ENCODE data around the gene CHST14.
"Not testable (repeated sequence)": the region's sequence is repeated elsewhere in the genome, so short reads cannot be mapped to it uniquely, and the experiment has no call there.

The CHST14 gene

DNA sequence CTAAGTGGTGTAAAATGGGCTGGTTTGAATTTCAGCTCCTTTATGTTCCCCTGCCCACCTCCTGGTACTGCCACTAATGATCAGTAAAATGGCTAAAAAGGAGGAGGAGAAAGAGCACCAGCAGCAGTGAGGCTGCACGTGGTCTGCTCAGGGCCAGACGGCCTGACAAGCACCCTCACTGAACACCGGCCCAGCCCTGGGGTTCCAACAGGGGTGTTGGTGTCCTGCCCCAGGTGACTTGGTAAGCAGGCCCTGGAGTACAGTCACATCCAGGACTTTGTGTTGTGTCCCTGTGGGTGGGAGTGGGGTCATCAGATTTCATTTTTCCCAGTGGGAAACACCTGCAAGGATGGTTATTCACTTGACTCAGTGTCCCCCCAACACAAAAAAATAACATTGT is 24.6 kb upstream of the CHST14 start:
- peaks cover 0 to 13% (median 3%) of the 10 kb centered on the region in 11 experiments; a peak in 5 of 22 replicates for H3K27me3 ChIP-seq
- peaks cover 0 to 21% (median 0%) of the 10 kb centered on the region in 11 experiments; a peak in 7 of 22 replicates for H3K36me3 ChIP-seq
- H3K4me1 ChIP-seq = peaks cover 36 to 54% (median 45%) of the 10 kb centered on the region in 10 experiments
- TF ChIP-seq Cebpa-rat (IDR thresholded peaks at IDR 0.05) = no peak
- H3K4me2 ChIP-seq = peak overlapping the region in 2 of 11 experiments; percentile 15 to 38; a peak in 1 of 22 replicates
- peaks cover 94 to 100% (median 100%) of the 10 kb centered on the region in 11 experiments for H4K20me1 ChIP-seq
- H3K4me3 ChIP-seq = no peak overlapping the region
- H3K9ac ChIP-seq = no peak overlapping the region
- no peak overlapping the region for H3K27ac ChIP-seq
- H3K9me3 ChIP-seq (replicated peaks in 1 of 11) = no peaks in the 10 kb centered on the region

- H3K9me3 ChIP-seq (replicated peaks in 1 of 11) = no peaks in the 10 kb centered on the region
- H3K27me3 ChIP-seq = peaks cover 0 to under 1% (median 0%) of the 10 kb centered on the region in 11 experiments; a peak in 1 of 22 replicates
- no peak overlapping the region for H3K4me3 ChIP-seq
- H4K20me1 ChIP-seq = peaks cover 98 to 100% (median 100%) of the 10 kb centered on the region in 11 experiments
- no peak for TF ChIP-seq Cebpa-rat (IDR thresholded peaks at IDR 0.05)
- H3K4me2 ChIP-seq = no peak overlapping the region
- H3K9ac ChIP-seq = no peak overlapping the region
- peaks cover 0 to 21% (median 0%) of the 10 kb centered on the region in 11 experiments; a peak in 7 of 22 replicates for H3K36me3 ChIP-seq
- H3K27ac ChIP-seq = no peak overlapping the region
- peaks cover 48 to 66% (median 55%) of the 10 kb centered on the region in 10 experiments for H3K4me1 ChIP-seq
These were observed 22.4 kb upstream of the CHST14 start for GRCh38 chr15:40448354-40448753.

GRCh38 chr15:40449275-40449674 is 21.5 kb upstream of the CHST14 start:
- H3K4me3 ChIP-seq = no peak overlapping the region
- no peak overlapping the region; a peak in 1 of 22 replicates for H3K4me2 ChIP-seq
- no peaks in the 10 kb centered on the region for H3K9me3 ChIP-seq (replicated peaks in 1 of 11)
- H3K9ac ChIP-seq = no peak overlapping the region
- peaks cover 0 to 21% (median 0%) of the 10 kb centered on the region in 11 experiments; a peak in 5 of 22 replicates for H3K36me3 ChIP-seq
- H3K27me3 ChIP-seq = no peaks in the 10 kb centered on the region
- peaks cover 94 to 100% (median 100%) of the 10 kb centered on the region in 11 experiments for H4K20me1 ChIP-seq
- no peak overlapping the region for H3K27ac ChIP-seq
- no peak for TF ChIP-seq Cebpa-rat (IDR thresholded peaks at IDR 0.05)
- peaks cover 48 to 66% (median 55%) of the 10 kb centered on the region in 10 experiments for H3K4me1 ChIP-seq

GRCh38 chr15:40450047-40450446 is 20.7 kb upstream of the CHST14 start:
- peaks cover 94 to 100% (median 100%) of the 10 kb centered on the region in 11 experiments for H4K20me1 ChIP-seq
- no peak for TF ChIP-seq Cebpa-rat (IDR thresholded peaks at IDR 0.05)
- H3K27ac ChIP-seq = no peak overlapping the region

GRCh38 chr15:40451527-40452158 is 19.1 kb upstream of the CHST14 start:
- peaks cover 65 to 74% (median 70%) of the 10 kb centered on the region in 10 experiments for H3K4me1 ChIP-seq
- peak overlapping the region in 4 of 11 experiments; percentile 7 to 44 (median 32); a peak in 6 of 22 replicates for H3K27ac ChIP-seq
- H3K27me3 ChIP-seq = no peaks in the 10 kb centered on the region
- no peaks in the 10 kb centered on the region for H3K9me3 ChIP-seq (replicated peaks in 1 of 11)
- peaks cover 94 to 100% (median 100%) of the 10 kb centered on the region in 11 experiments for H4K20me1 ChIP-seq
- peaks cover 0 to 7% (median 0%) of the 10 kb centered on the region in 11 experiments; a peak in 1 of 22 replicates for H3K36me3 ChIP-seq
- no peak for TF ChIP-seq Cebpa-rat (IDR thresholded peaks at IDR 0.05)
- H3K4me3 ChIP-seq = no peak overlapping the region
- peak overlapping the region in 5 of 11 experiments; percentile 5 to 45 (median 31); a peak in 10 of 22 replicates for H3K9ac ChIP-seq
- peak overlapping the region; percentile 67 to 97 (median 87) for H3K4me2 ChIP-seq

More at GRCh38 chr15:40450047-40450446, 20.7 kb upstream of the CHST14 start:
- Histone ChIP-seq H3K27me3 (no peaks in the 10 kb centered on the region), H3K9ac (no peak overlapping the region), H3K4me3 (no peak overlapping the region), H3K9me3 (replicated peaks in 1 of 11) (no peaks in the 10 kb centered on the region), H3K4me1 (peaks cover 50 to 66% (median 56%) of the 10 kb centered on the region in 10 experiments), H3K4me2 (peak overlapping the region in 7 of 11 experiments; percentile 4 to 97 (median 30); a peak in 6 of 22 replicates), H3K36me3 (peaks cover 0 to 21% (median 0%) of the 10 kb centered on the region in 11 experiments; a peak in 5 of 22 replicates)

- Histone ChIP-seq H3K4me2 (peak overlapping the region; percentile 67 to 97 (median 87)), H3K4me3 (no peak overlapping the region), H4K20me1 (peaks cover 94 to 100% (median 100%) of the 10 kb centered on the region in 11 experiments), H3K9ac (peak overlapping the region in 8 of 11 experiments; percentile 5 to 45 (median 24); a peak in 13 of 22 replicates), H3K27ac (peak overlapping the region in 4 of 11 experiments; percentile 7 to 44 (median 32); a peak in 7 of 22 replicates), H3K36me3 (peaks cover 0 to 6% (median 0%) of the 10 kb centered on the region in 11 experiments; a peak in 2 of 22 replicates), H3K27me3 (no peaks in the 10 kb centered on the region), H3K4me1 (peaks cover 74 to 82% (median 78%) of the 10 kb centered on the region in 10 experiments), H3K9me3 (replicated peaks in 1 of 11) (no peaks in the 10 kb centered on the region)
- no peak for TF ChIP-seq Cebpa-rat (IDR thresholded peaks at IDR 0.05)
These were observed 18.3 kb upstream of the CHST14 start for GRCh38 chr15:40452296-40453090.

DNA sequence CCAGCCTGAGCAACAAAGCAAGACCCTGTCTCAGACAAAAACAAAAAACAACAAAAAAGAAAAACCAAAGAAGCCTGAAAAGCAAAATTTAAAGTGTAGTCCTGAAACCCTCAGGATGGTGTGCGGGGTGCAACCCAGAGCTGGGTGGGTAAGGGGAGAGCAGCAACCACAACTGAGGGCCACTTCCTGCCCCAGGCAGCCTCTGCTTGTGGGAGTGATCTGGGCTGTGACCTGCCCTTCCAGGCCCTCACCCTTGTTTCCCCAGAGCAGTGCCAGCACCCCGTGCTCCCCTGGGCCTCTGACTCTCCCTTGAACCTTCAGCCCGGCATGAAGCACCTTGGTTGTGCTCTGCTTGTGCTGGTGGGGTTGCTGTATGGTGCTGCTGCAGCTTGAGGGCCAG is 16.8 kb upstream of the CHST14 start:
- peaks cover 9 to 20% (median 11%) of the 10 kb centered on the region in 11 experiments; a peak in 21 of 22 replicates for H3K36me3 ChIP-seq
- H3K4me3 ChIP-seq = peak overlapping the region in 1 of 10 experiments; percentile 39; a peak in 3 of 20 replicates
- not testable (repeated sequence) for H3K9me3 ChIP-seq (replicated peaks in 1 of 11); H3K27me3 ChIP-seq
- peak overlapping the region; percentile 67 to 97 (median 87) for H3K4me2 ChIP-seq
- peaks cover 94 to 100% (median 100%) of the 10 kb centered on the region in 11 experiments for H4K20me1 ChIP-seq
- peak overlapping the region in 10 of 11 experiments; percentile 6 to 65 (median 38); a peak in 12 of 22 replicates for H3K9ac ChIP-seq
- peaks cover 77 to 90% (median 80%) of the 10 kb centered on the region in 10 experiments for H3K4me1 ChIP-seq
- H3K27ac ChIP-seq = peak overlapping the region in 10 of 11 experiments; percentile 30 to 75 (median 56); a peak in 19 of 22 replicates

DNA sequence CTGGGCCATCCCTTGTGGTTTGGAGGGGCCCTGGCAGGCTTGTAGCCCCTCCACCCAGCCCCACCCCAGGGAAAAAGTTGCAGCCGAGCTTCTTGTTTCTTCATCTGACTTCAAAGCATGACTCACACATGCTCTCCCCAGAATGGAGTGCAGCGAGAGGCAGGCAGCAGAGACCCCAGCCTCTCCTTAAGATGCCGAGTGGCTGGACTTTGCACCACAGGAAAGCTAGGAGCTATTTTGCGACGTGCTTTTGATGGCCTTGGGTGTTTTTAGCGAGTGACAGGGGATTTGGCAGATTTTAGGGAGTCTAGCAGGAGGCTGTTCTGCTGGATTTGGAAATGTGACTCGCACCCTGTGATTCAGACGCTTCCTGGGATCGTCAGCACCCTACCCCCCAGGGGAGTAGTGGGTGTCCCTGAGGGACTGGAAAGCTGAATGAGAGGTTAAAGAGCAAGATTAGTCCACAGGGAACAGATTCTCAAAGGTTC is 15.8 kb upstream of the CHST14 start:
- peaks cover 19 to 25% (median 21%) of the 10 kb centered on the region in 11 experiments for H3K36me3 ChIP-seq
- H3K27me3 ChIP-seq = no peaks in the 10 kb centered on the region
- peaks cover 73 to 83% (median 78%) of the 10 kb centered on the region in 10 experiments for H3K4me1 ChIP-seq
- peak overlapping the region in 10 of 11 experiments; percentile 30 to 75 (median 56); a peak in 18 of 22 replicates for H3K27ac ChIP-seq
- peaks cover 94 to 100% (median 100%) of the 10 kb centered on the region in 11 experiments for H4K20me1 ChIP-seq
- peak overlapping the region in 3 of 10 experiments; percentile 4 to 40 (median 39); a peak in 4 of 20 replicates for H3K4me3 ChIP-seq
- peak overlapping the region; percentile 26 to 65 (median 43); a peak in 21 of 22 replicates for H3K9ac ChIP-seq
- H3K9me3 ChIP-seq (replicated peaks in 1 of 11) = no peaks in the 10 kb centered on the region
- no peak for TF ChIP-seq Cebpa-rat (IDR thresholded peaks at IDR 0.05)
- H3K4me2 ChIP-seq = peak overlapping the region; percentile 67 to 97 (median 87)

Data from BLaER1 treated with 17β-estradiol and CSF1 and Interleukin-3, amounts not matched to agents 10 nM and 100 nM (cell line).